ENCODE measurements around the gene CES2.
"Not testable (repeated sequence)": the region's sequence is repeated elsewhere in the genome, so short reads cannot be mapped to it uniquely, and the experiment has no call there.

CES2 gene

GRCh38 chr16:66979011-66979717 lies 43.8 kb downstream of the CES2 start:
- DNase-seq (ENCODE audit: low read depth, low spot score): no peak

- DNase-seq (ENCODE audit: low read depth, low spot score): no peak
Observed at GRCh38 chr16:66983033-66983432, 47.7 kb downstream of the CES2 start.

GRCh38 chr16:66984892-66985311 lies 49.6 kb downstream of the CES2 start:
- DNase-seq (ENCODE audit: low read depth, low spot score): no peak

GRCh38 chr16:66986559-66986958 lies 51.2 kb downstream of the CES2 start:
- no peak for DNase-seq (ENCODE audit: low read depth, low spot score)

GRCh38 chr16:66988197-66988788 lies 53.0 kb downstream of the CES2 start, which contains the start of gene CES4A:
TSS of gene CES4A (plus strand) at chr16:66988589. CDS start at chr16:66988773, 184 bp downstream.
- DNase-seq (ENCODE audit: low read depth, low spot score): no peak

GRCh38 chr16:66991545-66992077 lies 56.3 kb downstream of the CES2 start:
- no peak for DNase-seq (ENCODE audit: low read depth, low spot score)

GRCh38 chr16:66993558-66993957 lies 58.2 kb downstream of the CES2 start:
- DNase-seq (ENCODE audit: low read depth, low spot score): not testable (repeated sequence)

Measured in astrocyte of the hippocampus (primary cell).